SK-N-SH (cell line): Measurements from ENCODE around the gene RET. TPM values are rescaled to one million over a fixed set of nuclear protein-coding genes. Genes with fewer than 3 reads are reported as not detected.

Source experiments
- CTCF ChIA-PET: fragments of 300-600, 350-600 bp; formaldehyde crosslinking; extraction: SDS; loops from one replicate; lab custom pipeline; 2021; lab: Yijun Ruan, JAX
- POLR2A ChIA-PET: fragments of 350-600 bp; sonication (Branson Sonifier 250); formaldehyde crosslinking; extraction: SDS; loops from one replicate; lab custom pipeline; 2020; ENCODE audit warnings: antibody characterized with exemption, inconsistent platforms; lab: Yijun Ruan, JAX
- DNase-seq: peaks from one replicate; pipeline ENCODE4 v3.0.0; 2012
- H2AFZ ChIP-seq: fragments of 200-600 bp; sonication (generic); 2 replicates; pipeline ENCODE4 v1.8.1; 2016; ENCODE audit warnings: antibody characterized with exemption, mild to moderate bottlenecking, low read depth
- H3F3A ChIP-seq: fragments of 200-600 bp; sonication (generic); replicated peaks from 2 replicates; pipeline ENCODE3; 2016; ENCODE audit warnings: antibody characterized with exemption, mild to moderate bottlenecking; ENCODE audit not compliant: insufficient read depth
- H3K27ac ChIP-seq, 2 experiments: fragments of 200-500 bp in 1 of 2; fragments of 200-600 bp in 1 of 2; sonication (Bioruptor generic) in 1 of 2; sonication (generic), shearing (Covaris generic) in 1 of 2; 2 replicates each; pipeline versions ENCODE4 v1.5.1 to v1.6.1; 2014 to 2016; ENCODE audit warnings: low read depth in 2 of 2, inconsistent platforms in 1 of 2, low read length in 1 of 2, mild to moderate bottlenecking in 1 of 2, mixed read lengths in 1 of 2
- H3K27me3 ChIP-seq: fragments of 200-600 bp; sonication (generic), shearing (Covaris generic); 2 replicates; pipeline ENCODE4 v1.6.1; 2016; ENCODE audit warnings: mixed run types; ENCODE audit not compliant: insufficient read depth
- H3K36me3 ChIP-seq, 2 experiments: fragments of 200-500 bp in 1 of 2; fragments of 200-600 bp in 1 of 2; sonication (Bioruptor generic) in 1 of 2; sonication (generic) in 1 of 2; replicated peaks in 1 of 2; 2 replicates each; pipeline versions ENCODE3 to v1.5.1; 2014 to 2016; ENCODE audit warnings: low read length in 1 of 2, mild to moderate bottlenecking in 1 of 2; ENCODE audit not compliant: insufficient read depth in 2 of 2, control insufficient read depth in 1 of 2
- H3K4me1 ChIP-seq, 2 experiments: fragments of 200-500 bp in 1 of 2; fragments of 200-600 bp in 1 of 2; sonication (Bioruptor generic) in 1 of 2; sonication (generic), shearing (Covaris generic) in 1 of 2; 2 replicates each; pipeline versions ENCODE4 v1.5.1 to v1.6.1; 2014 to 2016; ENCODE audit warnings: low read depth in 1 of 2, low read length in 1 of 2, mixed run types in 1 of 2; ENCODE audit not compliant: insufficient read depth in 2 of 2, control insufficient read depth in 1 of 2
- H3K4me2 ChIP-seq: fragments of 200-600 bp; sonication (generic), shearing (Covaris generic); 2 replicates; pipeline ENCODE4 v1.6.1; 2017; ENCODE audit warnings: mixed run types
- H3K4me3 ChIP-seq, 2 experiments: fragments of 200-500 bp in 1 of 2; fragments of 200-600 bp in 1 of 2; sonication (Bioruptor generic) in 1 of 2; sonication (generic), shearing (Covaris generic) in 1 of 2; 2 replicates each; pipeline versions ENCODE4 v1.5.1 to v1.8.1; 2014 to 2016; ENCODE audit warnings: low read depth in 2 of 2, inconsistent platforms in 1 of 2, low read length in 1 of 2, mild to moderate bottlenecking in 1 of 2, mixed read lengths in 1 of 2, moderate library complexity in 1 of 2
- H3K79me2 ChIP-seq: fragments of 200-600 bp; sonication (generic); 2 replicates; pipeline ENCODE4 v1.8.1; 2017; ENCODE audit warnings: mild to moderate bottlenecking; ENCODE audit not compliant: insufficient read depth
- H3K9ac ChIP-seq: fragments of 200-600 bp; sonication (generic); 2 replicates; pipeline ENCODE4 v1.6.1; 2017; ENCODE audit warnings: mixed run types
- H3K9me2 ChIP-seq: fragments of 200-600 bp; sonication (generic); 2 replicates; pipeline ENCODE4 v1.6.1; 2017; ENCODE audit warnings: mixed run types
- H3K9me3 ChIP-seq: fragments of 200-600 bp; sonication (generic); 2 replicates; pipeline ENCODE4 v1.6.1; 2017; ENCODE audit warnings: mixed run types, mild to moderate bottlenecking, moderate library complexity
- H4K20me1 ChIP-seq: fragments of 200-600 bp; sonication (generic); 2 replicates; pipeline ENCODE4 v1.6.1; 2017; ENCODE audit warnings: mild to moderate bottlenecking, mixed run types; ENCODE audit not compliant: insufficient read depth
- ELF1 ChIP-seq: IDR thresholded peaks from 2 replicates; pipeline ENCODE4 v1.4.0; 2012
- EP300 ChIP-seq, 2 experiments: IDR thresholded peaks; 2 replicates each; pipeline versions ENCODE4 v1.4.0 to v1.6.1; 2012; ENCODE audit warnings: borderline replicate concordance in 1 of 2, low read depth in 1 of 2, low read length in 1 of 2
- FOSL2 ChIP-seq: IDR thresholded peaks from 2 replicates; pipeline ENCODE4 v1.4.0; 2012; ENCODE audit warnings: low read depth, mild to moderate bottlenecking, moderate library complexity, borderline replicate concordance
- FOXJ3 ChIP-seq: sonication (generic); formaldehyde crosslinking; IDR thresholded peaks from 2 replicates; pipeline ENCODE4 v1.5.1; 2020; ENCODE audit warnings: mild to moderate bottlenecking, missing genetic modification reagents
- JUND ChIP-seq: IDR thresholded peaks from 2 replicates; pipeline ENCODE4 v1.4.0; 2012
- NRF1 ChIP-seq: IDR thresholded peaks from 2 replicates; pipeline ENCODE4 v1.6.1; 2012; ENCODE audit warnings: low read depth, mild to moderate bottlenecking, low read length
- RAD21 ChIP-seq: IDR thresholded peaks from 2 replicates; pipeline ENCODE4 v1.6.1; 2012; ENCODE audit warnings: mild to moderate bottlenecking, low read length
- RFX5 ChIP-seq: IDR thresholded peaks from 2 replicates; pipeline ENCODE4 v1.6.1; 2012; ENCODE audit warnings: mild to moderate bottlenecking, improper control_type of control experiment, low read length
- TEAD4 ChIP-seq: IDR thresholded peaks from 2 replicates; pipeline ENCODE4 v1.4.0; 2012; ENCODE audit warnings: mild to moderate bottlenecking, borderline replicate concordance; ENCODE audit not compliant: insufficient read depth
- WGBS: methylation state at CpG from one replicate; pipeline ENCODE4 v1.1.6; 2017; ENCODE audit warnings: low lambda C conversion rate; 5-methylcytosine and 5-hydroxymethylcytosine counted together
- polyA plus RNA-seq, 3 experiments: library from polyadenylated mRNA; depleted of rRNA; stranded (reverse); fragments of >200 nt; gene quantifications; 2 replicates each; pipeline ENCODE4 v1.2.3, GENCODE V29; 2012
- TF ChIP-seq, protein P1 (sequence below): IDR thresholded peaks from 2 replicates; pipeline ENCODE4 v1.6.1; 2012; ENCODE audit warnings: mild to moderate bottlenecking, low read depth, low read length, moderate library complexity
- TF ChIP-seq, protein P2 (sequence below): IDR thresholded peaks from 2 replicates; pipeline ENCODE4 v1.4.0; 2012; ENCODE audit warnings: low read depth
- TF ChIP-seq, protein P3 (sequence below): IDR thresholded peaks from 2 replicates; pipeline ENCODE4 v1.4.0; 2012; ENCODE audit warnings: low read depth, borderline replicate concordance

RET gene
- polyA plus RNA-seq, 1 of the 3 experiments (the other 2 are of a cell fraction) = 3.2 TPM

GRCh38 chr10:43079856-43080255 is 3.0 kb downstream of the RET start:
- H3K79me2 ChIP-seq = no peaks in the 10 kb centered on the region
- peaks cover 6% of the 10 kb centered on the region for H3K27me3 ChIP-seq
- no peak for DNase-seq
- peak overlapping the region in 1 of 2 experiments; percentile 61; a peak in 2 of 4 replicates for H3K4me3 ChIP-seq
- H3F3A ChIP-seq = no peaks in the 10 kb centered on the region
- H3K27ac ChIP-seq = peak overlapping the region in 1 of 2 experiments; percentile 96; a peak in 2 of 4 replicates
- H3K9me2 ChIP-seq = no peaks in the 10 kb centered on the region
- H3K36me3 ChIP-seq = no peaks in the 10 kb centered on the region
- TF ChIP-seq RFX5 (no peak), JUND (no peak), FOXJ3 (no peak)
- TF ChIP-seq, all 33 proteins: peak for 0
- H3K4me1 ChIP-seq = peaks cover 0 to 73% of the 10 kb centered on the region in 2 experiments; a peak in 2 of 4 replicates
- ChIA-PET POLR2A (interaction anchor here (0.8 to 6.2 kb wide), 9 partner anchors 13 to 215 kb away, joined by 3 to 75 read pairs (median 9); no protein-coding TSS in a partner anchor), CTCF (interaction anchor here (0.6 to 12.3 kb wide), 34 partner anchors 8 to 296 kb away, joined by 3 to 143 read pairs (median 7); no protein-coding TSS in a partner anchor)
- no peak overlapping the region for H3K9ac ChIP-seq
- no peak overlapping the region for H3K4me2 ChIP-seq
- no peaks in the 10 kb centered on the region for H4K20me1 ChIP-seq
- H2AFZ ChIP-seq = no peak overlapping the region
- no peaks in the 10 kb centered on the region for H3K9me3 ChIP-seq
- 94% methylated on average over 2 of the region's 3 CpGs for WGBS

DNA sequence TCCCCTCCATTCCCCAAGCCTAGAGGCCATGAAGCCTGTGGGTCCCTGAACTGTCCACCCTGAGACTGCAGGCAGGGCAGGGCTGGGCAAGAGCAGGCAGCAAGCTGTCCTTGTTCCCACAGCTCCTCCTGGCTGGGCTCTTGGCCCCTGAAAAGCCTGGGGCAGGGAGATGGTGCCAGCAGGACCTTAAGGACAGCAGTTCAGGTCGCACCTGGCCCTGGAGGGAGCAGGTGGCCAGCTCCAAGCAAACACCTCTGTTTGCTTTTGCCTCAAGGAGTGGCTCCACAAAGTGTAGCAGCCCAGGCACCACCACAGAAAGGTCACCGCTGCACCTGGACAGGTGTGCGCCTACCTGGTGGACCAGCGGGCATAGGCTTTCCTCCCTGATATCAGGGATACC is 5.2 kb downstream of the RET start:
- CTCF ChIA-PET = interaction anchor here (0.6 to 12.3 kb wide), 9 partner anchors 12 to 216 kb away, joined by 3 to 143 read pairs (median 4); no protein-coding TSS in a partner anchor
- POLR2A ChIA-PET = interaction anchor here (0.6 to 3.3 kb wide), 5 partner anchors 12 to 112 kb away, joined by 3 to 17 read pairs (median 4); no protein-coding TSS in a partner anchor
- Histone ChIP-seq H3K27ac (peak overlapping the region in 1 of 2 experiments; percentile 96; a peak in 2 of 4 replicates), H3K4me1 (peaks cover 0 to 81% of the 10 kb centered on the region in 2 experiments; a peak in 2 of 4 replicates), H3K4me2 (no peak overlapping the region), H3F3A (no peaks in the 10 kb centered on the region), H3K9me3 (no peaks in the 10 kb centered on the region), H3K79me2 (no peaks in the 10 kb centered on the region), H3K27me3 (peaks cover 6% of the 10 kb centered on the region), H3K36me3 (no peaks in the 10 kb centered on the region), H4K20me1 (no peaks in the 10 kb centered on the region), H3K9ac (no peak overlapping the region), H3K9me2 (no peaks in the 10 kb centered on the region)
- no peak for DNase-seq
- no peak for TF ChIP-seq TEAD4
- TF ChIP-seq, all 33 proteins: peak for 0
- H3K4me3 ChIP-seq = peak overlapping the region in 1 of 2 experiments; percentile 61; a peak in 1 of 4 replicates
- no peak overlapping the region for H2AFZ ChIP-seq
- WGBS = no CpG with 5 or more reads among the region's 4 CpGs

- H4K20me1 ChIP-seq = no peaks in the 10 kb centered on the region
- 62% methylated on average over 5 of the region's 7 CpGs for WGBS
- H3K36me3 ChIP-seq = no peaks in the 10 kb centered on the region
- peak overlapping the region in 1 of 2 experiments; percentile 61; a peak in 1 of 4 replicates for H3K4me3 ChIP-seq
- no peak overlapping the region for H3K4me2 ChIP-seq
- H3K9me2 ChIP-seq = no peaks in the 10 kb centered on the region
- H3K27ac ChIP-seq = peak overlapping the region in 1 of 2 experiments; percentile 96; a peak in 2 of 4 replicates
- H3K79me2 ChIP-seq = no peaks in the 10 kb centered on the region
- H3F3A ChIP-seq = no peaks in the 10 kb centered on the region
- no peak for DNase-seq
- TF ChIP-seq RAD21 (no peak), FOXJ3 (no peak), RFX5 (no peak), ELF1 (no peak), EP300 (IDR thresholded peaks at IDR 0.05; ENCODE audit: borderline replicate concordance in 1 of 2, low read depth in 1 of 2, low read length in 1 of 2) (no peak), FOSL2 (no peak), NRF1 (no peak)
- TF ChIP-seq, protein P1, sequence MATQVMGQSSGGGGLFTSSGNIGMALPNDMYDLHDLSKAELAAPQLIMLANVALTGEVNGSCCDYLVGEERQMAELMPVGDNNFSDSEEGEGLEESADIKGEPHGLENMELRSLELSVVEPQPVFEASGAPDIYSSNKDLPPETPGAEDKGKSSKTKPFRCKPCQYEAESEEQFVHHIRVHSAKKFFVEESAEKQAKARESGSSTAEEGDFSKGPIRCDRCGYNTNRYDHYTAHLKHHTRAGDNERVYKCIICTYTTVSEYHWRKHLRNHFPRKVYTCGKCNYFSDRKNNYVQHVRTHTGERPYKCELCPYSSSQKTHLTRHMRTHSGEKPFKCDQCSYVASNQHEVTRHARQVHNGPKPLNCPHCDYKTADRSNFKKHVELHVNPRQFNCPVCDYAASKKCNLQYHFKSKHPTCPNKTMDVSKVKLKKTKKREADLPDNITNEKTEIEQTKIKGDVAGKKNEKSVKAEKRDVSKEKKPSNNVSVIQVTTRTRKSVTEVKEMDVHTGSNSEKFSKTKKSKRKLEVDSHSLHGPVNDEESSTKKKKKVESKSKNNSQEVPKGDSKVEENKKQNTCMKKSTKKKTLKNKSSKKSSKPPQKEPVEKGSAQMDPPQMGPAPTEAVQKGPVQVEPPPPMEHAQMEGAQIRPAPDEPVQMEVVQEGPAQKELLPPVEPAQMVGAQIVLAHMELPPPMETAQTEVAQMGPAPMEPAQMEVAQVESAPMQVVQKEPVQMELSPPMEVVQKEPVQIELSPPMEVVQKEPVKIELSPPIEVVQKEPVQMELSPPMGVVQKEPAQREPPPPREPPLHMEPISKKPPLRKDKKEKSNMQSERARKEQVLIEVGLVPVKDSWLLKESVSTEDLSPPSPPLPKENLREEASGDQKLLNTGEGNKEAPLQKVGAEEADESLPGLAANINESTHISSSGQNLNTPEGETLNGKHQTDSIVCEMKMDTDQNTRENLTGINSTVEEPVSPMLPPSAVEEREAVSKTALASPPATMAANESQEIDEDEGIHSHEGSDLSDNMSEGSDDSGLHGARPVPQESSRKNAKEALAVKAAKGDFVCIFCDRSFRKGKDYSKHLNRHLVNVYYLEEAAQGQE = no peak
- TF ChIP-seq, protein P2, sequence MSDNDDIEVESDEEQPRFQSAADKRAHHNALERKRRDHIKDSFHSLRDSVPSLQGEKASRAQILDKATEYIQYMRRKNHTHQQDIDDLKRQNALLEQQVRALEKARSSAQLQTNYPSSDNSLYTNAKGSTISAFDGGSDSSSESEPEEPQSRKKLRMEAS = no peak
- TF ChIP-seq, protein P3, sequence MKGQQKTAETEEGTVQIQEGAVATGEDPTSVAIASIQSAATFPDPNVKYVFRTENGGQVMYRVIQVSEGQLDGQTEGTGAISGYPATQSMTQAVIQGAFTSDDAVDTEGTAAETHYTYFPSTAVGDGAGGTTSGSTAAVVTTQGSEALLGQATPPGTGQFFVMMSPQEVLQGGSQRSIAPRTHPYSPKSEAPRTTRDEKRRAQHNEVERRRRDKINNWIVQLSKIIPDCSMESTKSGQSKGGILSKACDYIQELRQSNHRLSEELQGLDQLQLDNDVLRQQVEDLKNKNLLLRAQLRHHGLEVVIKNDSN = no peak
- CTCF ChIA-PET = interaction anchor here (0.7 to 12.3 kb wide), 8 partner anchors 11 to 267 kb away, joined by 3 to 143 read pairs (median 4); no protein-coding TSS in a partner anchor
- no peak overlapping the region for H2AFZ ChIP-seq
- POLR2A ChIA-PET = interaction anchor here (1.1 to 3.3 kb wide), 3 partner anchors 11 to 212 kb away, joined by 4 to 17 read pairs (median 4); no protein-coding TSS in a partner anchor
- peaks cover 4% of the 10 kb centered on the region for H3K27me3 ChIP-seq
- H3K4me1 ChIP-seq = peaks cover 0 to 88% of the 10 kb centered on the region in 2 experiments; a peak in 2 of 4 replicates
- H3K9ac ChIP-seq = no peak overlapping the region
- H3K9me3 ChIP-seq = no peaks in the 10 kb centered on the region
Measured at GRCh38 chr10:43082746-43083145, 5.9 kb downstream of the RET start.
